Spleen (tissue), 7 donors: ENCODE results near the gene IGLL5.

Experiments
- POLR2A ChIP-seq, 3 donors: fragments of 450-650 bp; IDR thresholded peaks; one replicate each; pipeline ENCODE4 v1.5.1; 2017; ENCODE audit warnings: antibody characterized with exemption in 3 of 3, mild to moderate bottlenecking in 1 of 3
- POLR2AphosphoS5 ChIP-seq, 3 donors: sonication (generic); formaldehyde crosslinking; IDR thresholded peaks; one replicate each; pipeline ENCODE4 v1.5.1; 2017; ENCODE audit warnings: antibody characterized with exemption in 3 of 3
- TF ChIP-seq, protein P1 (sequence below), 11 experiments: fragments of 200-600 bp in 7 of 11; fragments of 450-650 bp in 4 of 11; sonication (generic) in 4 of 11; IDR thresholded peaks in 8 of 11; conservative IDR thresholded peaks in 3 of 11; 1 replicate in 7 of 11; 2 replicates in 4 of 11; pipeline versions ENCODE4 v1.4.0 to v1.8.0; 2016 to 2021; ENCODE audit warnings: antibody characterized with exemption in 11 of 11, inconsistent platforms in 4 of 11, mild to moderate bottlenecking in 1 of 11
- donor health status: DM: no; HTN: no; CAD: no; lungs with moderate emphysema.
- donor health status: DM: no; HTN: no; CAD: no.
- donor health status: DM: no; HTN: no; CAD: no.

DNA sequence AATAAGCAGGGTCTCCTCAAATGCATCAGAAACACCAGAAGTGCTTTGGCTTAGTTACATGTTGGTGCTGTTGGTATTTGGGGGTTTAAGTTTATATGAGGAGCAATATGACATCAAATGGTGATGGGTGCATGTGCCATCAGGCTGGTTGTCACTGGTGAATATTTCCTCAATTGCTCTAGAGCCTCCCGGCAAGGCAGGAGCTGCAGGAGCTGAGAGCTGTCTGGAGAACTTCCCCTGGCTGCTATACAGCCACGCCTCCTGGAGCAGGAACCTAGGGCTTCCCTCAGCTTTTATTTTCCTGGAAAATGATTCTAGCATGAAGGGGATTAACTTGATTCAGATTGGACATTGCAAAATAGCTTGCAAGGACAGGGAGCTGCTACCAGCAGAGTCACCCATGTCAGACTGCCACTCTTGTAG is 15.8 kb downstream of the IGLL5 start:
- TF ChIP-seq, protein P1, sequence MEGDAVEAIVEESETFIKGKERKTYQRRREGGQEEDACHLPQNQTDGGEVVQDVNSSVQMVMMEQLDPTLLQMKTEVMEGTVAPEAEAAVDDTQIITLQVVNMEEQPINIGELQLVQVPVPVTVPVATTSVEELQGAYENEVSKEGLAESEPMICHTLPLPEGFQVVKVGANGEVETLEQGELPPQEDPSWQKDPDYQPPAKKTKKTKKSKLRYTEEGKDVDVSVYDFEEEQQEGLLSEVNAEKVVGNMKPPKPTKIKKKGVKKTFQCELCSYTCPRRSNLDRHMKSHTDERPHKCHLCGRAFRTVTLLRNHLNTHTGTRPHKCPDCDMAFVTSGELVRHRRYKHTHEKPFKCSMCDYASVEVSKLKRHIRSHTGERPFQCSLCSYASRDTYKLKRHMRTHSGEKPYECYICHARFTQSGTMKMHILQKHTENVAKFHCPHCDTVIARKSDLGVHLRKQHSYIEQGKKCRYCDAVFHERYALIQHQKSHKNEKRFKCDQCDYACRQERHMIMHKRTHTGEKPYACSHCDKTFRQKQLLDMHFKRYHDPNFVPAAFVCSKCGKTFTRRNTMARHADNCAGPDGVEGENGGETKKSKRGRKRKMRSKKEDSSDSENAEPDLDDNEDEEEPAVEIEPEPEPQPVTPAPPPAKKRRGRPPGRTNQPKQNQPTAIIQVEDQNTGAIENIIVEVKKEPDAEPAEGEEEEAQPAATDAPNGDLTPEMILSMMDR (IDR thresholded peaks at IDR 0.05 in 8 of 11, conservative IDR thresholded peaks at IDR 0.05 in 3 of 11) = no peak
- TF ChIP-seq POLR2A (IDR thresholded peaks at IDR 0.05) (no peak), POLR2AphosphoS5 (IDR thresholded peaks at IDR 0.05) (no peak)
